Mucosa of gallbladder (tissue), 1 donor: Measurements from ENCODE around the gene TREH. TPM values are rescaled to one million over a fixed set of nuclear protein-coding genes. Genes with fewer than 3 reads are reported as not detected.

Source experiments
- DNase-seq: peaks from one replicate; pipeline ENCODE4 v3.0.0-alpha.2; 2020; ENCODE audit warnings: low spot score
- total RNA-seq: library from RNA; stranded (reverse); gene quantifications from one replicate; pipeline ENCODE4 v1.2.1, GENCODE V29; 2021
- donor health status: DM: no; HTN: no; CAD: no.

Gene TREH
- total RNA-seq, 1 donor from 2014 or later = 23.0 TPM

DNA sequence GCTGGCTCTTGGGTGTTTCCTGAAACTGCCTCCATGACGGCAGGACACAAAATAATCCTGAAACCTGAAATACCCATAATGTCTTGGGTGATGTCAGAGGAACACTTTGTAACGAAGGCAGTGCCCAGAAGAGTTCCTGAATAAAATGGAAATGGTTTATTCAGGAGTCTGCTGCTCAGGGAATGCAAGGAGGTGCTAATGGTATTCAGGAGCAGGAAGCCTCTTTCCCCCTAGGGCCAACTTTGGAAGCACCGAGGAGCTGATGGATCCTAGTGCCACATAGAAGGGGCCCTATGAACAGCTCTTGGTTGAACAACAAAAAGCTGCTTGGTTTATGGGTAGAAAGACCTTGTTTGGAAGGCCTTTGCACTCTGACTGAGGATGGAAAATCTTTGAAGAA, 15.5 kb downstream of the TREH start:
- no peak for DNase-seq

GRCh38 chr11:118663381-118663780, 16.1 kb downstream of the TREH start:
- no peak for DNase-seq

- DNase-seq = no peak
Measured at GRCh38 chr11:118662401-118663271, 16.8 kb downstream of the TREH start.

GRCh38 chr11:118661425-118662301, 17.8 kb downstream of the TREH start:
- no peak for DNase-seq

GRCh38 chr11:118660681-118661424, 18.6 kb downstream of the TREH start:
- DNase-seq = no peak

GRCh38 chr11:118659953-118660680, 19.3 kb downstream of the TREH start:
- DNase-seq = no peak

DNA sequence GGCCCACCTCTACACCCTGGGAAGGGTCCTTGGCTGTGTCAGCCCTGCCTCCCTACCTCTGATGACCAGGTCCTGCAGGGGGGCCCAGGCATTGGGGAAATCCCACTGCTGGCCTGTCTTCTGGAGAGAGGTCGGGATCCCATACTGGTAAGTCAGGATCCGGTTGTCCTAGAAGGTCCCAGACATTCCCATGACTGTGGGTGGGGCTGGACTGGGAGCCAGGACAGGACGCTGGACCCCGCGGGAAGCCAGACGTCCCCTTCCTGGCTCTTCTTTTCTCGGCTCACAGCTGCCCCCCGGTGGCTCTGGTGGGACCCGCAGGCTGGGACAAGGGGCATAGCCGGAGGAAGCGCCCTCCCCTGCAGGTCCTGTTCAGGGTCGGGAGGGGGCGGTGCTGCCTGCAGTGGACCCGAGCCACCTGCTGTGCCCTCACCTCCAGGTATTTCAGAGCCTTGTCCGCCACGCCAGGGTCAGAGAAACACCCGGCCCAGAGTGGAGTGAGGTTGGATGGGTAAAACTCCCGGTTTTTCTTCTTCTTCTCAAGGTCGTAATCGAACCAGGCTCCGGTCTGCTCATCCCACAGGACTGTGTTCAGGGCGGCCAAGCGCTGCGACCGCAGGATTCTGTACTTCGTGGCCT, 20.0 kb downstream of the TREH start:
- peak; percentile 89 for DNase-seq

DNA sequence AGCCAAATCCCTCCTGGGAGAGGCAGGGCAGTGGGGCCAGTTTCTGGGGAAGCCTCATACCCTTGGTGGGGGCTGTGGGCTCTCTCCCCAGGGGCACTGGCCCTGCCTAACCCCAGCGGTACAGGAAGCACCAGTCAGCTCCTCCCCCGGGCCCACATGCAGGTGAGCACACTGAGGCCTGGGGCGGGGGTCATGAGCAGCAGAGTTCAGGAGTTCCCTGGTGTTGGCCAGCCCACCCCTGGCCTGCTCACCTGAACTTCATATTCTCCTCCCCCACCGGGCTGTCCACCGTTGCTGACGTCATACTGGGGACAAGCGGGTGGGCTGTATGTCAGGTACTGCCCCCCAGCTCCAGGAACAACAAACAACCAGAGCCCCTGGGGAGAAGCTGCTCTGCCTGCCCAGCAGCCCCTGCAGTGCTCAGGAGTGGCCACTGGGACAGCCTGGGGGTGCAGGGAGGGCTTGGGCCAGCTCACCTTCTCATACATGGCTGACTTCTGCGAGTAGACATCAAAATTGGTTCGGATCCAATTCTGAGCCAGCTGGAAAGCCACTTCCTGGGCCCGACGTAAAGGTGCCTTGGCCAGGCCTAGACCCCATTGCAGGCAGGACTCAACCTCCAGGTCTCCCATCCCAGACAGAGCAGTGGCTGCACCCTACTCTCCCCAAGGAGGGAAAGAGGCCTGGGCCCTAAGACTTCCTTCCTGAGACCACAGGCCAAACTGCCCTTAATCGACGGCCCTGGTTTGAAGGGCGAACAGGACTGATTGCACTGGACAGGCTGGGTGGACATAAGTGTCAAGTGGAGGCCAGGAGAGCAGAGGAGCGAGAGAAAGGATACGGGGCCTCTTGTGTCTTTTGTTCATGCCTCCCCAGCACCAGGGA, 20.8 kb downstream of the TREH start:
- no peak for DNase-seq

DNA sequence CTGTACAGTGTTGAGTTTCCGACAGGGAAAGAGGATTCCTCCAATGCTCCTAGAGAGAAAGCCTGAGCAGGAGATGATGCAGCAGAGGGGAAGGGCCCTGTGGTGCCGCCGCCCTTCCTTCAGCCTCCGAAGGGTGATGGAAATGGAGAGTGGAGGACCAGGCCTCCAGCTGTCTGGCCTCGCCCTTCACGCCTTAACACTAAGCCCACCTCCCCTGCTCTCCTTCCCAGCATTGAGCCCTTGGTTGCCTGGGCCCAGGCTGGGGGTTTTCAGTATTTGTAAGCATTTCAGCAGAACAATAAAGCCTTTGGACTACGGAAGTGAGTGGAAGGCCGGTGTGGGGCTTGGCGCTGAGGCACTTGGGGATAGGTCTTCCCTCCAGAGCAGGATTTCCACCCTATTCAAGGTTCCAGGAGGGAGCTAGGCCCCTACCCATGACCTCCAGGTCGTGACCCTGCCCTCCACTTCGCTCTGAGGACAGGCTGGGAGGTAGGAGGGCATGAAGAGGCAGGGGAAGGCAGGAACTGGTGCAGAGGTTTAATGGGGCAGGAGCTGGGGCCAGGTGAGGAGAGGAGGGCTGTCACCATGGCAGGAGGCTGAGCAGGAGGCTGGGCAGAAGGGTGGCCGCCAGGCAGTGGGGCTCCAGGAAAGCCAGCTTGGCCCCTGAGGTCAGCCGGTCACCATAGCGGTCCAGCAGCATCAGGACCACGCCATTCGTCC, 21.6 kb downstream of the TREH start:
- no peak for DNase-seq

DNA sequence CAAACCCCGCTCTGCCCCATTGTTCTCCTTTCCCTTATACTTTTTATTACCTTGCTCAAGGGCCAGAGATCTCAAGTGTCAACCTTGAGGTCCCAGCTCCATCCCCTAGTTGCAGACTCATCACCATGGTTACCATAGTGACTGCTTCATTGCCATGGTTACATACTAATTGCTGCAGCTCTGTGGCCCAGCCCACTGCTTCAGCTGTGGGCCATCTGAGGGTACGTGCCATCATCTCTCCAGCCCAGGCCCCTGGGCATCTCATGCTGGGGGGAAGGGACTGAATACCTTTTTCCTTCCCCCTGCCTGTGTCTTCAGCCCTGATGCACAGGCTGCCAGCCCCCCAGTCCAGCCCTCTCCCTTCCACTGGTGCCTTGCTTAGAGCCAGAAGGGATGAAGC, 22.2 kb downstream of the TREH start:
- DNase-seq = no peak

DNA sequence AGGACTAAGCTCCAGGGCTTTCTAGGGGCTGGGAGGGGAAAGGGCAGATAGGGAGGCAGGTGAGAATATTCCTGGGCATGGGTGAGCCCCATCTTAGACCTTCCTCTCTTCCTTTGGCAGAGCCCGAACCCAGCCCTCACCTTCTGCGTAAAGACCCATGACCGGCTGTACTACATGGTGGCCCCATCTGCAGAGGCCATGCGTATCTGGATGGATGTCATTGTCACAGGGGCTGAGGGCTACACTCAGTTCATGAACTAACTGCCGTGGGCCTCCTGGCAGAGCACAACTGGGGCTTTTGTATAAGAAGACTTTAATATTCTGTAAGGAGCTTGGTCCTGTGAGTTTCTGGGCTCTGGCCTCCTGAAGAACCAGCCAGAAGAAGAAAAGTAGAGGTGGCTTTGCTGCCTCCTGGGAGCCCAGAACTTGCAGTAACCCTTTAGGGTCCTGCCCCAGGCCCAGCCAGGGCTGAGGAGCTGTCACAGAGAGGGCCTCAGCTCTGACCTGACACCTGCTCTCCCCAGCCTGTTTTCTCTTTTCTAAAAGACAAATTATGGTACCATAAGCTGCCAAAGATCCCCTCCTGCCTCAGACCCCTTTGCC, 22.8 kb downstream of the TREH start:
- DNase-seq = no peak

GRCh38 chr11:118655486-118656190, 23.8 kb downstream of the TREH start:
- DNase-seq = no peak

- no peak for DNase-seq
Measured at GRCh38 chr11:118653684-118654390, 25.6 kb downstream of the TREH start.

DNA sequence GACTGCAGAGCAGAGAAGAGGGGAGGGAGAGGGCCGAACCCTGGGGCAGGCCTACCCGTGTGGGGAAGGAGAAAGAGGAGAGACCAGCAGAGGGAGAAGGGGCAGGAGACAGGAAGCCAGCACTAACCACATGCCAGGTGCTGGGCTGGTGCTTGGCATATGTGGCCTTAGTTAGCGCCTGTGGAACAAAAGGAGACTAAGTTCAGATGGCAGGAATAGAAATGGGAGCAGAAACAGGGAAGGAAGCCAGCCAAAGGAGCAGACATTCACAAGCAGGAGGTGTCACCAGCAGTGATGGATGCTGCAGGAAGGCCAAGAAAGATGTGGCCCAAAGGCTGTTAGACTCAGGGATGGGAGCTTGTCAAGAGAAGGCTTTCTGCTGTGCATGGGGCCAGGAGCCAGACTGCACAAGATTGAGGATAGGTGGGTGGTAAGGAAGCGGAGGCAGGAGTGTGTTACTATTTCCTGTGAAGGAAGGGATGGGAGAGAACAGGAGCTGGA, 26.7 kb downstream of the TREH start:
- DNase-seq = no peak

DNA sequence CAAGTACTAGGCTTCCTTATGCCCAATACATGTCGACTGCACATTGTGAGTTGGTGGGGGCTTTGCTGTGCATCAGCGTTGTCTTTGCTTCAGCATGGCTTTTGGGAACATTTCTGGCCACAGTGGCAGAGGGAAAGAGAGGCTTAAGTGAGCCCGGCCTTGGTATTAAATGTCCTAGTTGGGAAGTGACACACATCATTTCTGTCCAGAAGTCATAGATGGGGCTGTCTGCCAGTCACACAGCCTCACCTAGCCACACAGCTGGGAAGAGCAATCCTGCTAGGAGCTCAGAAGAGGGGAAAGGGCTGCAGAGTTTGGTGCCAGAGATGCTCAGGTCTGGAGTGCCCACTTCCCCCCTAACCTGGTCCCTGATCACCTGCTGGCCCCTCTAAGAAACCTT, 27.6 kb downstream of the TREH start:
- DNase-seq = no peak

GRCh38 chr11:118650366-118650765, 29.1 kb downstream of the TREH start:
- DNase-seq = no peak

- DNase-seq = no peak
Measured at GRCh38 chr11:118649941-118650340, 29.5 kb downstream of the TREH start.
